AG08396 (cell line): ENCODE measurements around the gene MRPS2.
"Not testable (repeated sequence)": the region's sequence is repeated elsewhere in the genome, so short reads cannot be mapped to it uniquely, and the experiment has no call there.

ENCODE experiments used
- DNase-seq: peaks from one replicate; pipeline ENCODE4 v3.0.0; 2012; ENCODE audit warnings: low spot score, mixed read lengths

MRPS2 gene

GRCh38 chr9:135516132-135516860, 15.8 kb downstream of the MRPS2 start:
- DNase-seq = no peak

- DNase-seq = no peak
Observed at GRCh38 chr9:135517407-135517822, 16.9 kb downstream of the MRPS2 start.

GRCh38 chr9:135519179-135519971, 18.9 kb downstream of the MRPS2 start:
- DNase-seq = no peak

GRCh38 chr9:135520916-135521607, 20.6 kb downstream of the MRPS2 start, which contains the start of gene LCN1:
Gene LCN1 (plus strand): TSS chr9:135521440. CDS start chr9:135521498, 58 bp downstream.
- DNase-seq = no peak

GRCh38 chr9:135521608-135522095, 21.2 kb downstream of the MRPS2 start:
- DNase-seq = no peak

- no peak for DNase-seq
Observed at GRCh38 chr9:135522137-135522877, 21.8 kb downstream of the MRPS2 start.

- DNase-seq = no peak
Observed at GRCh38 chr9:135522931-135523330, 22.4 kb downstream of the MRPS2 start.

- DNase-seq = no peak
Observed at GRCh38 chr9:135523521-135524129, 23.1 kb downstream of the MRPS2 start.

GRCh38 chr9:135524130-135524861, 23.8 kb downstream of the MRPS2 start:
- no peak for DNase-seq

GRCh38 chr9:135525241-135526088, 25.0 kb downstream of the MRPS2 start:
- no peak for DNase-seq

GRCh38 chr9:135526089-135526729, 25.7 kb downstream of the MRPS2 start:
- no peak for DNase-seq

- no peak for DNase-seq
Observed at GRCh38 chr9:135526730-135527571, 26.5 kb downstream of the MRPS2 start.

GRCh38 chr9:135528842-135529435, 28.5 kb downstream of the MRPS2 start:
- not testable (repeated sequence) for DNase-seq

- DNase-seq = no peak
Observed at GRCh38 chr9:135530146-135530545, 29.7 kb downstream of the MRPS2 start.

GRCh38 chr9:135531096-135531495, 30.6 kb downstream of the MRPS2 start:
- DNase-seq = no peak

GRCh38 chr9:135533113-135533512, 32.6 kb downstream of the MRPS2 start:
- DNase-seq = no peak

- no peak for DNase-seq
Observed at GRCh38 chr9:135533674-135534073, 33.2 kb downstream of the MRPS2 start.
